K562 (cell line): ENCODE results near the gene POLR2L. TPM values are rescaled to one million over a fixed set of nuclear protein-coding genes. Genes with fewer than 3 reads are reported as not detected.

Source experiments
- BACH1 ChIP-seq: fragments of 200-800 bp; sonication (Bioruptor generic); IDR thresholded peaks from 2 replicates; pipeline ENCODE4 v1.6.1; 2016; ENCODE audit warnings: missing genetic modification characterization, missing compliant biosample characterization
- BRD4 ChIP-seq: fragments of 200-600 bp; sonication (generic); IDR thresholded peaks from 2 replicates; pipeline ENCODE4 v1.6.1; 2017; ENCODE audit warnings: inconsistent platforms
- CBFA2T3 ChIP-seq: fragments of 450-650 bp; IDR thresholded peaks from 2 replicates; pipeline ENCODE4 v1.6.1; 2017
- CHCHD3 ChIP-seq: fragments of 250-450 bp; sonication (Bioruptor Pico); IDR thresholded peaks from 2 replicates; pipeline ENCODE4 v2.1.2; 2022; ENCODE audit warnings: mild to moderate bottlenecking
- CTCF ChIP-seq, 3 experiments: IDR thresholded peaks in 2 of 3; conservative IDR thresholded peaks in 1 of 3; 2 replicates each; pipeline ENCODE4 v1.5.1; 2011 to 2012; ENCODE audit warnings: low read length in 3 of 3, mild to moderate bottlenecking in 3 of 3, control low read depth in 2 of 3, improper control_type of control experiment in 1 of 3, inconsistent platforms in 1 of 3, low read depth in 1 of 3, mixed read lengths in 1 of 3, moderate library complexity in 1 of 3; ENCODE audit not compliant: insufficient read depth in 2 of 3
- CXXC5 ChIP-seq: fragments of 250-450 bp; sonication (Bioruptor Pico); IDR thresholded peaks from 2 replicates; pipeline ENCODE4 v1.8.0; 2022; ENCODE audit warnings: inconsistent platforms, mild to moderate bottlenecking, moderate library complexity
- E2F5 ChIP-seq: sonication (generic); formaldehyde crosslinking; IDR thresholded peaks from 2 replicates; pipeline ENCODE4 v1.8.0; 2022; ENCODE audit warnings: mild to moderate bottlenecking, missing genetic modification reagents
- ELK1 ChIP-seq: sonication (generic); formaldehyde crosslinking; IDR thresholded peaks from 2 replicates; pipeline ENCODE4 v1.8.1; 2022; ENCODE audit warnings: missing genetic modification reagents
- EP400 ChIP-seq: fragments of 450-650 bp; IDR thresholded peaks from 2 replicates; pipeline ENCODE4 v1.6.1; 2017; ENCODE audit warnings: antibody characterized with exemption, mild to moderate bottlenecking, moderate library complexity
- GTF2B ChIP-seq: IDR thresholded peaks from 2 replicates; pipeline ENCODE4 v1.6.1; 2011; ENCODE audit not compliant: insufficient read length; ENCODE audit errors: extremely low read depth
- HINFP ChIP-seq: fragments of 450-650 bp; conservative IDR thresholded peaks from 2 replicates; pipeline ENCODE4 v1.6.1; 2016; ENCODE audit warnings: missing genetic modification characterization, low read depth, mild to moderate bottlenecking, control low read depth, missing compliant biosample characterization
- NR1H2 ChIP-seq: sonication (generic); formaldehyde crosslinking; IDR thresholded peaks from 2 replicates; pipeline ENCODE4 v1.4.0; 2020; ENCODE audit warnings: mild to moderate bottlenecking, missing genetic modification reagents
- POLR3A ChIP-seq: IDR thresholded peaks from 2 replicates; pipeline ENCODE4 v1.6.1; 2011; ENCODE audit warnings: borderline replicate concordance, mild to moderate bottlenecking, moderate library complexity; ENCODE audit not compliant: insufficient read length, insufficient read depth; ENCODE audit errors: extremely low read depth
- PRPF4 ChIP-seq: fragments of 200-400 bp; formaldehyde crosslinking; IDR thresholded peaks from one replicate; pipeline ENCODE4 v1.6.1; 2017; ENCODE audit warnings: low read length, low read depth, mild to moderate bottlenecking; ENCODE audit not compliant: insufficient read depth, poor library complexity, severe bottlenecking
- SPI1 ChIP-seq: IDR thresholded peaks from 2 replicates; pipeline ENCODE4 v1.6.1; 2011; ENCODE audit warnings: low read depth, low read length, control low read depth, borderline replicate concordance
- SREBF1 ChIP-seq: fragments of 150-350 bp; IDR thresholded peaks from 2 replicates; pipeline ENCODE4 v1.6.1; 2014; ENCODE audit warnings: antibody characterized with exemption, low read depth, low read length, borderline replicate concordance
- WHSC1 ChIP-seq: IDR thresholded peaks from one replicate; pipeline ENCODE4 v1.6.1; 2012; ENCODE audit warnings: low read length, control low read depth, inconsistent platforms
- ZNF121 ChIP-seq: sonication (generic); formaldehyde crosslinking; conservative IDR thresholded peaks from 2 replicates; pipeline ENCODE4 v1.8.0; 2022; ENCODE audit warnings: missing genetic modification reagents
- ZNF512 ChIP-seq: IDR thresholded peaks from 2 replicates; pipeline ENCODE4 v1.6.1; 2016; ENCODE audit warnings: missing genetic modification characterization, missing compliant biosample characterization
- ZNF75A ChIP-seq: fragments of 450-650 bp; formaldehyde crosslinking; IDR thresholded peaks from 2 replicates; pipeline ENCODE4 v1.4.0; 2020; ENCODE audit warnings: mild to moderate bottlenecking
- polyA plus RNA-seq, 8 experiments: library from polyadenylated mRNA; depleted of rRNA in 4 of 8; stranded (reverse) in 5 of 8; unstranded in 3 of 8; fragments of >200 nt; fragmentation: Nextera tagmentation in 2 of 8; fragmentation: Illumina TruSeq in 1 of 8; extraction: Ambion mirVana in 2 of 8; extraction: Trizol in 1 of 8; gene quantifications; 2 replicates each; pipeline versions ENCODE4 v1.2.1 to v1.2.3, GENCODE V29; 2011 to 2014; ENCODE audit warnings: inconsistent platforms in 1 of 8, missing spikeins in 1 of 8
- total RNA-seq, 7 experiments: library from RNA; depleted of rRNA in 6 of 7; stranded (reverse); fragments of >200 nt in 6 of 7; fragmentation: Illumina TruSeq in 2 of 7; extraction: Trizol in 2 of 7; gene quantifications; 2 replicates each; pipeline versions ENCODE4 v1.2.1 to v1.2.3, GENCODE V29; 2011 to 2021; ENCODE audit warnings: low replicate concordance in 1 of 7

POLR2L gene
- total and polyA plus RNA-seq, 9 of the 15 experiments (the other 6 are each of a cell fraction or from before 2014, with no cell fraction given), result 38.3 to 688 (median 108) TPM

GRCh38 chr11:875769-876301, 33.5 kb upstream of the POLR2L start (continued):
- TF ChIP-seq BRD4, result no peak
- TF ChIP-seq SREBF1, result no peak
- TF ChIP-seq SPI1, result no peak
- no peak for TF ChIP-seq PRPF4
- TF ChIP-seq ZNF121, result no peak
- no peak for TF ChIP-seq E2F5 (CRISPR knock-in tag)
- TF ChIP-seq GTF2B, result no peak
- TF ChIP-seq POLR3A, result no peak
- TF ChIP-seq ZNF75A, result no peak
- TF ChIP-seq CXXC5 (CRISPR knock-in tag), result peak; percentile 86
- TF ChIP-seq ELK1 (CRISPR knock-in tag), result no peak
- TF ChIP-seq EP400, result no peak; the same call in 1 of the 2 replicates
- no peak for TF ChIP-seq NR1H2 (CRISPR knock-in tag)
- no peak for TF ChIP-seq HINFP
- TF ChIP-seq BACH1 (tag), result no peak
- peak; percentile 22 to 42 (median 23); a peak in 3 of 6 replicates for TF ChIP-seq CTCF (IDR thresholded peaks at IDR 0.05 in 2 of 3, conservative IDR thresholded peaks at IDR 0.05 in 1 of 3; ENCODE audit: insufficient read depth in 2 of 3, low read depth in 1 of 3, low read length in 3 of 3)
- TF ChIP-seq WHSC1, result no peak
- no peak for TF ChIP-seq ZNF512 (tag)
- TF ChIP-seq CBFA2T3, result peak; percentile 98
- no peak for TF ChIP-seq CHCHD3 (CRISPR knock-in tag)
